ENCODE measurements around the gene PRMT1. TPM values are rescaled to one million over a fixed set of nuclear protein-coding genes. Genes with fewer than 3 reads are reported as not detected.

PRMT1 gene
- total and polyA plus RNA-seq, 9 of the 15 experiments (the other 6 are each of a cell fraction or from before 2014, with no cell fraction given) = 13.3 to 464 (median 326) TPM

GRCh38 chr19:49676136-49676783 is 811 bp upstream of the PRMT1 start (continued):
- no peak for TF ChIP-seq ZNF407 (IDR thresholded peaks at IDR 0.05; ENCODE audit: low read depth)
- TF ChIP-seq E2F8 (IDR thresholded peaks at IDR 0.05; ENCODE audit: low read depth, partially characterized antibody) = peak; percentile 30
- TF ChIP-seq HMGN3 (IDR thresholded peaks at IDR 0.05; ENCODE audit: borderline replicate concordance, extremely low read depth, insufficient read length, low read depth, low read length) = no peak
- no peak for TF ChIP-seq THRB (CRISPR knock-in tag; conservative IDR thresholded peaks at IDR 0.05)
- no peak for TF ChIP-seq KDM4B (IDR thresholded peaks at IDR 0.05; ENCODE audit: borderline replicate concordance in 2 of 2, low read depth in 1 of 2)
- 0 out of 2 replicates have a peak, but pooled peaks have one; percentile 31 for TF ChIP-seq GTF2A2 (tag; IDR thresholded peaks at IDR 0.05)
- TF ChIP-seq BCLAF1 (IDR thresholded peaks at IDR 0.05; ENCODE audit: borderline replicate concordance in 1 of 2, control insufficient read depth in 1 of 2, low read depth in 2 of 2, low read length in 1 of 2) = peak in 1 of 2 experiments; percentile 98; a peak in 2 of 4 replicates
- TF ChIP-seq ZNF146 (CRISPR knock-in tag; IDR thresholded peaks at IDR 0.05; ENCODE audit: unreplicated experiment) = no peak
